HG03064 (cell line): ENCODE data around the gene AATF.

Experiments used
- ATAC-seq: cut with Tn5 transposase; IDR thresholded peaks from one replicate; pipeline ENCODE4 v1.9.1; 2021; ENCODE audit warnings: low read depth; ENCODE audit not compliant: unreplicated experiment

Gene AATF

DNA sequence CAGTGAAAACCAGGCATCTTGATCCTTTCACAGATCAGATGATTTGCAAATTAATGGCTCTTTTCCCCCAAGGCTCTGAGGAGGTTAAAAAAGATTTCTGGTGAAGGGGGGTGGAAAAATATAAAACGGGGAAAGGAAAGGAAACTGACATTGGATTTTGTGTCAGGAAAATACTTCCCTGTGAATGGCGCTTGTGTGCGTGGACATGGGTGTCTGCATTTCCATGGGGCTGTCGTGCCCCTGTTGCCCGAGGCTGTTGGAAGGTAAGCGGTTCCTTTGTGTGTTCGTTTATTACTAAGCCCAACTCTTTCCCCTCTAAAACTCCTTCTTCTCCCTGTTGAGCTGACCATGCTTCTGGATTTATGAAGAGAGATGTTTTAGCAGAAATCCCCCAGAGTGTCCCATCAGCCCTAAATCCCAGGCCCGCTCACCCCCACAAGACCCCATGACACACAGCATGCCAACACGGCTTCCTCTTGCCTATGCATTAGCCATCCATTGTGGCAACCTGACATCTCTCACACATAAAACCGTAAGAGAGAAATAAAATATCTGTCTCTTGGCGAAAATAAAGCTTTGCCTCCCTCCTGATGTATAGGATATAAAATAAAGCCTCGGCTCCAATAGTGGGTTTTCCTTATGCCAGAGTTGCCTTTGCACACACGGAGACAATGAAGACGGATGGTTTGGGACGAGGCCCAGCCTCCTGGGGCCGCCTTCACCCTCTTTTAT is 18.7 kb upstream of the AATF start:
- no peak for ATAC-seq

- ATAC-seq: no peak
Observed at GRCh38 chr17:36930583-36930900, 18.2 kb upstream of the AATF start.

DNA sequence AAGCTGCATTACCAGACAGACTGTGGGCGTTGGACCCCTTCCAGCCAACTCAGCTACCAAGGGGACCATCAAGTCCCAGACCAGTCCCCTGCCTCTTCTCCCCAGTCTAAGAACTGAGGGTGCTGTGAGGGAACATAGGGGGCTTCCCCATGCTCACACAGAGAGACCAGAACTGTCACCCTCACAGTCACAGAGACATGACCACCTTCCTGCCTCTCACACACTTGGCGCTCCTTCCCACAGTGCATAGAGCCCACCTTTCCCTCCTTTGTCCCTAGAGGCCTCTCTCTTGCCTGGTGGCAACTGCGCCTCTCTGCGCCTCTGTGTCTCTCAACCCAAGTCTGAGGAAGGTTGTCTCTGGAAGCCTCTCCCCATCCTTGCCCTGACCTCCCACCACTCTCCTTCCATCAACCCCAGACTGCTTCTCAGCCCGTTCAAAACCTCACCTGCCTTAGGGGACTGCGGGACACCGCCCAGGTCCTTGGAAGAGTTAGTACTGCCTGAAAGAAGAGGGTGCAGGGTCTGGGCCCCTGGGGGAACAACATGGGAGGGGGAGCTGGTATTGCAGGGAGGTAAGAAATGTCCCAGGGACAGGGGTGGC is 17.6 kb upstream of the AATF start:
- no peak for ATAC-seq

DNA sequence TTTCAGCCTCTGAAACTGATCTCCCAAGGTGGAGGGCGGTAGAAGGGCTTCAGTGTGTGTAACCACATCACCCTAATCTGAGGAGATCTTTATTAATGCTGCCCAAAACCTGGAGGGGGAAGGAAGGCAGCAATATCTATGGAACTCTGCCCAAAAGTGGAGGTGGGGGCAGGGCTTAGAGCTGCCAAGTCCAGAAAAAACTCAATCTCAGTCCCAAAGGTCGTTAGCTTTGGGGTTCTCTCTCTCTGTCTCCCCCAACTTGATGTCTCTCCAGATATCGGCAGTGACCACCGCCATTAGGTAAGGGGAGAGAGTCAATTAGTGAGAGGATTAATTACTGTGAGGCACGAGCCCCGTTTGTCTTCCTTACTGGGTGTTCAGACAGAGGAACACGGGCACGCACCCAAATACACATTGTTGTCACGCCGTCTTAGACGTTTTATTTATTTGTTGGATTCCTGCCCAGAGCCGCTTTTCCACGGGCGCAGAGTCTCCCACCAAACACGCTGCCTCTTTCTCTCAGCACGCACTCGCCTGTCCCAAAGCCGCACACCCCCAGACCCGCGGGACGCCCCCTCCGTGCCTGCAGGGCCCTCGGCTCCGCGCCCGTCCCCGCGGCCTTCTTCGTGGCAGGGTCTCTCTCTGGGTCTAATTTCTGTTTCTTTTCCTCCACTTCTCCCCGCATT is 16.9 kb upstream of the AATF start:
- no peak for ATAC-seq

DNA sequence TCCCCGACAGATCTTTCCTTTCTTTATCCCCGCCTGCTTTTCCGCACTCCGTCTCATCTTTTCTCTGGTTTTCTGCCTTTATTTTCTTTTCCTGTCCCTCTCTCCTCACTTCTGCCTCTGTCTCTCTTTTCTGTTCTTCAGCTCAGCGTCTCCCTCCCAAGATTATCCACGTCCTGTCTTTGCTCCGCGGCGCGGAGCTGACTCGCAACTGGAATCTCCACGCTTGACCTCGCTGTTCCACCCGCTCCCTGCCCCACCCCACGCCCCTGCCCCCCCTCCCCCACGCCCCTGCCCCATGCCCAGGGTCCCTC is 16.4 kb upstream of the AATF start:
- ATAC-seq: no peak

GRCh38 chr17:36932694-36933511 is 15.9 kb upstream of the AATF start:
- no peak for ATAC-seq

GRCh38 chr17:36933512-36934143 is 15.1 kb upstream of the AATF start:
- no peak for ATAC-seq

DNA sequence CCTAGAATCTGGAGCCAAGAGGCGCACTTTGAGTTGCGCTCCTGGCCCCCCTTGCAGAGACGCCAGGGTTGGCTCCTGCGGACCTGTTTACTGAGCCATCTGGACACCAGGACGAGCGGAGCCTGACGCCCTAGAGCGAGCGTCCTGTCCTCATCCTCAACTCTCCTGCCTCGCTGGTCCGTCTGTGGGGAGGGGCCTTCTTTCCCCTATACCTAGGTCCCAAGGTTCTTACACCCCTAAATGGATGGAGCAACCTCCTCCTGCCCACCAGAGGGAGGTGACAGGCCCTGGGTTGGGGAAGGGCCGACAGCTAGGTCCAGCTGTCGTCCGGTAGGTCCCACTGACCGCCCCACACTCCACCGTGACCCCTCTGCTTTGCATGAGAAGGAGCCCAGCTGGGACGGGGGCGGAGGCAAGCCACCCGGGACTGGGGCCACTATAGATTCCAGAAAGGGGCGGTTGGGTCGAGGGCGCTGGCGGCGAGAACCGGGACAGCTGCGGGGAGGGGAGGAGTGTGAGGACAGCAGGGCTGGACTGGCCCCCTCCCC is 14.5 kb upstream of the AATF start:
- ATAC-seq: no peak

DNA sequence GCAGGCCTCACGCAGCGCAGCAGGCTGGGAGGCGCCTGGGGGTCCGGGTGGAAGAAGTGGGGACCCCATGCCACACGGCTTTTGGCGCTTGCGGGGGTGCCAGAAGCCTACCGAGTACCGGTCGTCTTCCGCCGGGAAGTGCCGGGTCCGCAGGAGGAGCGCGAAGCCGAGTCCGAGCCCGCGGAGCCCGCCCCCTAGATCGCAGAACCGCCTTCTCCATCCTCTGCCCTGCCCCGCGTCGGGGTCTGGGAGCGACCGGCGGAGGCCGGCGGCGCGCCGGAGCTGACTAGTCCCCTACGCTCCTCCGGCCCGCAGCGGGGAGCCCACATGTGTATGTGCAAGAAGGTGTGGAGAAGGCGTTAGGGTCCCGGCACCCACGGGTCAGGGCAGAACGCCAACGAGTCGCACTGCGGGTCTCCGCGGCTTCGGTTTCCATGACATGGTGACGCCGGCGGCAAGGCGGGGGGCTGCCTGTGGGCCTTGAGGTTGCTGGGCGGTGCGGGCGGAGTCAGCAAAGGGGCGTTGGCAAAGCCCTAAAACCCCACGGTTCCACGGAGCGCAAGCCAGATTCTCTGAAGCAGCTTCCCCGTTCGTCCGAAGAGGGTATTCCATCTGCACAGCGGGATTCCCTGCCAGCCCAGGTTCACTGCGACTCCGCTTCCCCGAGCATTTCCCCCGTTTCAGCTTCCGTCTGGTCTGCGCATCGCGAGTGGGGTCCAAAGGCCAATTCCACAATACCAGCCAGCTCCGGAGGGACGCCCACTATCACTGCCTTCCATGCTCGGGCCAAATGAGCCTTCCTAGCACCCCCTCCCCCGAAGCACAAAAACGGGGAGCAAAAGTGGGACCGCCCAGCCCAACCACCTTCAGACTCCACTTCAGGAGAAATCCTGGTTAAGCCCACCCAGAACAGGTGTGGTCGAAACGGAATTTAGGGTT is 13.8 kb upstream of the AATF start:
- no peak for ATAC-seq

GRCh38 chr17:36935671-36936454 is 12.9 kb upstream of the AATF start:
- no peak for ATAC-seq

- ATAC-seq: no peak
Observed at GRCh38 chr17:36936455-36937000, 12.2 kb upstream of the AATF start.

GRCh38 chr17:36937001-36937958 is 11.5 kb upstream of the AATF start, which contains the start of gene LHX1:
Gene LHX1 (plus strand): TSS chr17:36937475. CDS start chr17:36938198, 723 bp downstream.
- no peak for ATAC-seq

DNA sequence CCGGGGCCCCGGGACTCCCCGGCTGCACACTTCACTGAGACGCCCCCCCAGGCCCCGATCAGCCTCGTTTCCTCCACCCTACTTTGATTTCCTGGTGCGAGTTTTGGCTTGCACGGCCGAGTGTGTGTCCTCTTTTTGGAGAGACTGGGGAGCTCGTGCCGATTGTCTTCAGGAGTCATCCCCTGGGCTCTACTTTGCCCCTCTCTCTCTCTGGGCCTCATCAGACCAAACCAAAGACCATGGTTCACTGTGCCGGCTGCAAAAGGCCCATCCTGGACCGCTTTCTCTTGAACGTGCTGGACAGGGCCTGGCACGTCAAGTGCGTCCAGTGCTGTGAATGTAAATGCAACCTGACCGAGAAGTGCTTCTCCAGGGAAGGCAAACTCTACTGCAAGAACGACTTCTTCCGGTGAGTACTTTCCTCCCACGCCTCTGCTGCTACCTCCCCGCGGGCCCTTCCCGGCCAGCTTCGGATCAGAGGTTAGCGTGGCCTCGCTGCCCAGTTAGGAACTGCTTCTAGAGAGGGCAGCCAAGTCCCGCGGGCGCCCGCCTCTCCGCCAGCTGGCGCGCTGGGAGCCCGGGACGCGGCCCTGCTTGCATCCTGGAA is 10.7 kb upstream of the AATF start:
- no peak for ATAC-seq

GRCh38 chr17:36938566-36939051 is 10.1 kb upstream of the AATF start:
- no peak for ATAC-seq

DNA sequence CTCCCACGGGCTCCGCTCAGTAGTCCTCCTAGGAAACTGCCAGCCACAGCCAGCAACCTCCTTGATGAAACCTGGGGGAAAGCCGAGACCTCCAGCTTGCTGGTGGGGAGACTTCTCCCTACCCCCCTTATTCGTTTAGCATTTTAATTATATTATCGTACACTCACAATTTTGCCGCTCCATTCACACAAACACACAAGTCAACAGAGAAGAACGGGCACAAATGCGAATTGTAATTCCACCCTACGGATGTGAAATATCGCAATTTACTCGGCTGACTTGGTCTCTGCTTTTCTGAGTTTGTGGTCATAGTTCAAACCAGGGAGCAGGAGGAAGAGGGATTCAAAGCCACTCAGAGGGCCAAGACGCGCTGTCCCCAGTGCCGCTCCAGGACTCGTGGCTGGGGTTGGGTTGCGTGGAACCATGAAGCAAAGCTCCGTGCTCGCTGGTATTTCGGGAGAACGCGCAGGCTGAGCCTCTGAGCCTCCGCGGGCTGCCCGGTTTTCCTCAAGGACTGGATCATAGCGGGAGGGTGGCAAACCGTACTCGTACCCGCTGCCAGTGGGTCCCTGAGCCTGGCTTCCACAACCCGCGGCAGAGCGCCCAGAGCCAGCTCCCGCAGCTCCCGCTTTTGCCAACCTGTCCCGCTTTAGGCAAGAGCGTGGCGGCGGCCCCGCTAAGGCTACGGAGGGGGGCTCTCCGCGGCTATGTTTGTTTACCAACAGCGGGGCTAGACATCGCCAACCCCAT is 9.5 kb upstream of the AATF start:
- ATAC-seq: no peak

DNA sequence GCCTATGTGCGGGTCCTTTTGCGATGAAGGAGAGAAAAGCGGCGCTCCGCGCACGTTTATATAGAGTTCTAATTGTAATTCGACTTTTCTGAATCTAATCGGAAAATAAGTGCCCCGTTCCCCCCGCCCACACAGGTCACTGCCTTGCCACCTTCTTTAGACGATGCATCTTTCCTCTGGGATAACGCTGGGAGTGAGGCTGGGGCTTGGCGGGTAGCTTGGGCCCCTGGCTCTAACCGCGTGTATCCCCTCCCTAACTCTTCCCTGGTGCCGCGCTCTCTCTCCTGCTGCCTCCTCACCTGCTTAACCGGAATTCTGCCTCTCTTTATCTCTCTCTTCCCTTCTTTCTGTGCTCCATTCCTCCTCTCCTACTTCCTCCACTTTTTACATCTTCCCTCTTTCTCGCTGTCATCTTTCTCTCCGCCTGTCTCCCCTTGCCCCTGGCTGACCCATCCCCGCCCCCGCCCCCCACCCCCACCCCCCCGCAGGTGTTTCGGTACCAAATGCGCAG is 8.9 kb upstream of the AATF start:
- no peak for ATAC-seq
